ENCODE measurements around the gene VPS36. TPM values are rescaled to one million over a fixed set of nuclear protein-coding genes. Genes with fewer than 3 reads are reported as not detected.

VPS36 gene
- 11.2 to 14.2 TPM (median 13.5 TPM) in 5 replicates for total RNA-seq (2022; extraction: Qiagen RNA extraction)

GRCh38 chr13:52450012-52450792, at the start of gene VPS36:
VPS36 (minus strand) TSS chr13:52450634; CDS start chr13:52450594, 40 bp downstream.

GRCh38 chr13:52454820-52455676, 4.6 kb upstream of the VPS36 start, which contains the start of gene CKAP2:
CKAP2 (plus strand) TSS chr13:52455478; CDS start chr13:52455557, 79 bp downstream.

GRCh38 chr13:52405767-52406494, 44.5 kb downstream of the VPS36 start, which contains the start of gene THSD1:
THSD1 (minus strand) TSS chr13:52406172; CDS start chr13:52402600, 3,572 bp downstream.

Other genes starting within 250 kb of the VPS36 start
- gene THSD1, start 44.5 kb downstream of the VPS36 start, total RNA-seq (2022; extraction: Qiagen RNA extraction), result 5.0 to 6.5 TPM (median 5.3 TPM) in 5 replicates
- 28.6 to 36.4 TPM (median 31.7 TPM) in 5 replicates for gene CKAP2, start 4.8 kb upstream of the VPS36 start, total RNA-seq (2022; extraction: Qiagen RNA extraction)
- gene HNRNPA1L2, start 191.8 kb upstream of the VPS36 start, total RNA-seq (2022; extraction: Qiagen RNA extraction), result 4.8 to 8.4 TPM (median 6.1 TPM) in 5 replicates
- gene SUGT1, start 202.2 kb upstream of the VPS36 start, total RNA-seq (2022; extraction: Qiagen RNA extraction), result 38.0 to 45.1 TPM (median 42.2 TPM) in 5 replicates

All from A549 treated with dexamethasone at 1 μM for 4 hours (cell line).